ENCODE data around the gene RELL2.

RELL2 gene

GRCh38 chr5:141618804-141619554 is 17.8 kb upstream of the RELL2 start, which contains the start of gene DIAPH1:
Gene DIAPH1 (minus strand): TSS chr5:141619000. CDS start chr5:141618914, 86 bp downstream.
- peak; percentile 86 for TF ChIP-seq CTCF (conservative IDR thresholded peaks at IDR 0.05; ENCODE audit: low read length)
- H3K4me3 ChIP-seq (ENCODE audit: low read length): peak within 1 kb of the TSS; percentile 71
- peak; percentile 93 for DNase-seq (ENCODE audit: low read depth)

DNA sequence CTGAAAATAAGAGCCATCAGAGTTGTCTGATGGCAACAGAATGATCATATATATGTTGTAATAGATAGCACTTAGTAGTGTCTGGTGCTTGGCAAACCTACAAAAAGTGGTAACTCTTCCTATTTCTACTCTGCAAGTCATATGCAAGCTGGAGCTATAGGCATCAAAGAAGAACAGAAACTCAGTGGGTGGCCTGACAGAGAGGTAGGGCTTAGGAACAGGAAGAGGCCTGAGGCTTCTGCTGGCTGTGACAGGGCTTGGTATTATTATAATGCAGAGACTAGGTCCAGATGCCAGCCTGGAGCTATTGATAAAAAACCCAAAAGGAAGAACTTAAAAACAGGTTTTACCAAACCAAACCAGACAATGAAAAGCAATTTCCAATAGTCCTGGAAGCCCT is 13.6 kb upstream of the RELL2 start:
- no peak overlapping the region for H3K4me3 ChIP-seq (ENCODE audit: low read length)
- DNase-seq (ENCODE audit: low read depth): no peak
- no peak for TF ChIP-seq CTCF (conservative IDR thresholded peaks at IDR 0.05; ENCODE audit: low read length)

- no peak overlapping the region for H3K4me3 ChIP-seq (ENCODE audit: low read length)
- TF ChIP-seq CTCF (conservative IDR thresholded peaks at IDR 0.05; ENCODE audit: low read length): no peak
- DNase-seq (ENCODE audit: low read depth): peak; percentile 61
Observed at GRCh38 chr5:141623611-141624010, 13.2 kb upstream of the RELL2 start.

- no peak for TF ChIP-seq CTCF (conservative IDR thresholded peaks at IDR 0.05; ENCODE audit: low read length)
- no peak for DNase-seq (ENCODE audit: low read depth)
- no peak overlapping the region for H3K4me3 ChIP-seq (ENCODE audit: low read length)
Observed at GRCh38 chr5:141628175-141628788, 8.5 kb upstream of the RELL2 start.

DNA sequence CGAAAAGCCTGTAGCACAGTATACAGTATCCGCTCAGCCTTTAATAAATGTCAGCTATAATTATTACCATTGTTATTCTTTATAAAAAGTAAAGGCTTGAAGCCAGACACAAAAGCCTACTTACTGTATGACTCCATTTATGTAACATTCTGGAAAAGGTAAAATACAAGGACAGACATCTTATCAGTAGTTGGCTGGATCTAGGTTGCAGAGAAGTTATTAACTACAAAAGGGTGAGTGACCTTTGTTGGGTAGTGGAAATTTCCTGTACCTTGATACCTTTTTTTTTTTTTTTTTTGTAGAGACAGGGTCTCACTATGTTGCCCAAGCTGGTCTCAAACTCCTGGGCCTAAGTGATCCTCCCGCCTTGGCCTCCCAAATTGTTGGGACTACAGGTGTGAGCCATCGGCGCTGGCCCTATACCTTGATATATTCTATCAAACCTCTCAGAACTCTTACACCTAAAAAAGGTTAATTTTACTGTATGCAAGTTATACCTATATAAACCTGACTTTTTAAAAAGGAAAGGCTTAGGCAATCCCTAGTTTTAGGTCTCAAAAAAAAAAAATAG is 6.1 kb upstream of the RELL2 start:
- H3K4me3 ChIP-seq (ENCODE audit: low read length): no peak overlapping the region
- no peak for DNase-seq (ENCODE audit: low read depth)
- TF ChIP-seq CTCF (conservative IDR thresholded peaks at IDR 0.05; ENCODE audit: low read length): no peak

GRCh38 chr5:141632650-141633049 is 4.1 kb upstream of the RELL2 start:
- H3K4me3 ChIP-seq (ENCODE audit: low read length): no peak overlapping the region
- TF ChIP-seq CTCF (conservative IDR thresholded peaks at IDR 0.05; ENCODE audit: low read length): no peak
- DNase-seq (ENCODE audit: low read depth): no peak
